Osteoblast (primary cell): ENCODE measurements around the gene EFCAB6. TPM values are rescaled to one million over a fixed set of nuclear protein-coding genes. Genes with fewer than 3 reads are reported as not detected.

ENCODE experiments used
- DNase-seq: peaks from one replicate; pipeline ENCODE4 v3.0.0; 2011; ENCODE audit warnings: low spot score, mixed read lengths; ENCODE audit not compliant: insufficient read length; ENCODE audit errors: missing footprints
- H2AFZ ChIP-seq: 2 replicates; pipeline ENCODE4 v1.6.0; 2011; ENCODE audit warnings: mild to moderate bottlenecking, low read length
- H3K27ac ChIP-seq: 2 replicates; pipeline ENCODE4 v1.5.1; 2011; ENCODE audit warnings: mild to moderate bottlenecking, low read depth, low read length, moderate library complexity
- H3K27me3 ChIP-seq: 2 replicates; pipeline ENCODE4 v1.6.0; 2012; ENCODE audit warnings: mild to moderate bottlenecking, control low read depth, inconsistent platforms, low read length, moderate library complexity; ENCODE audit not compliant: insufficient read depth
- H3K36me3 ChIP-seq: 2 replicates; pipeline ENCODE4 v1.5.1; 2011; ENCODE audit warnings: mild to moderate bottlenecking, low read length, control low read depth, moderate library complexity; ENCODE audit not compliant: insufficient read depth
- H3K4me1 ChIP-seq: 2 replicates; pipeline ENCODE4 v1.5.1; 2011; ENCODE audit warnings: mild to moderate bottlenecking, low read length, control low read depth, moderate library complexity; ENCODE audit not compliant: insufficient read depth
- H3K4me2 ChIP-seq: 2 replicates; pipeline ENCODE4 v1.6.0; 2011; ENCODE audit warnings: mild to moderate bottlenecking, low read length; ENCODE audit not compliant: insufficient read depth
- H3K4me3 ChIP-seq: fragments of 200-600 bp; sonication (generic); 3 replicates; pipeline ENCODE4 v1.5.1; 2012; ENCODE audit warnings: mild to moderate bottlenecking, low read length, inconsistent platforms; ENCODE audit not compliant: insufficient read depth
- H3K79me2 ChIP-seq: 2 replicates; pipeline ENCODE4 v1.6.0; 2012; ENCODE audit warnings: mild to moderate bottlenecking, low read length, control low read depth, inconsistent platforms; ENCODE audit not compliant: insufficient read depth
- H3K9me3 ChIP-seq: 2 replicates; pipeline ENCODE4 v1.5.1; 2011; ENCODE audit warnings: low read depth, low read length, control low read depth
- H4K20me1 ChIP-seq: 2 replicates; pipeline ENCODE4 v1.6.0; 2012; ENCODE audit warnings: mild to moderate bottlenecking, low read length, control low read depth; ENCODE audit not compliant: insufficient read depth
- total RNA-seq: library from RNA; depleted of rRNA; stranded (reverse); fragments of >200 nt; gene quantifications from 2 replicates; pipeline ENCODE4 v1.2.3, GENCODE V29; 2012
- TF ChIP-seq, protein P1 (sequence below): IDR thresholded peaks from 2 replicates; pipeline ENCODE4 v1.5.1; 2011; ENCODE audit warnings: mild to moderate bottlenecking, low read depth, low read length, moderate library complexity; ENCODE audit errors: extremely low read depth

Gene EFCAB6
- total RNA-seq, 1 donor = 1.8 TPM

DNA sequence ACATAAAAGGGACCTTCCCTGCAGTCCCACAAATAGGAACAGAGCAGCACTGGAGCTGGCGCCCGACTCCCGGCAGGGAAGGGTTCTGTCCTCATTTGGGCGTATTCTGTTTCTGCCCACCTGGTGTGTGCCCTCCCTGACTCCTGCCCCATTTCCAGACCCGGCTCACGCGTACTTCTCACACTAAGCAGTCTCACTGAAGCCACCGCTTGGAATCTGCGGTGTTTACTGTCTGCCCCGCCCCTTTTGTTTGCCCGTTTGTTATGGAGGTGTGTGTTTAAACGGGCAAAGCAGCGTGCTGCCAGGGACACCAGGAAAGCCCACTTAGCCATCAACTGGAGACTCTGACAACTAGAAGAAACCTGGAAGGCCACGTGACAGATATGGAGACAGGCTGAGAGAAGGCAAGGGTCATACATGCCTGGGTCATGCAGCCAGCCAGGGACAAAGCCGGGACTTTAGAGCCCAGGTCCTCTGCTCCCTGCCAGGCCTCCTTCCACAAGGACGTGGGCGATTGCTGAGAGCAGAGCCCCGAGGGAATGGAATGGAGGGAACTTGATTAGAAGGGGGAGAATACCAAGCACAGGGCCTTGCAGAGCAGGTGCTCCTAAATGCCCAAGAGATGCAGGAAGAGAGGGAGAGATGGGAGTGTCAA is 8.7 kb upstream of the EFCAB6 start:
- H3K9me3 ChIP-seq = no peaks in the 10 kb centered on the region
- H3K4me3 ChIP-seq = no peak overlapping the region
- TF ChIP-seq, protein P1, sequence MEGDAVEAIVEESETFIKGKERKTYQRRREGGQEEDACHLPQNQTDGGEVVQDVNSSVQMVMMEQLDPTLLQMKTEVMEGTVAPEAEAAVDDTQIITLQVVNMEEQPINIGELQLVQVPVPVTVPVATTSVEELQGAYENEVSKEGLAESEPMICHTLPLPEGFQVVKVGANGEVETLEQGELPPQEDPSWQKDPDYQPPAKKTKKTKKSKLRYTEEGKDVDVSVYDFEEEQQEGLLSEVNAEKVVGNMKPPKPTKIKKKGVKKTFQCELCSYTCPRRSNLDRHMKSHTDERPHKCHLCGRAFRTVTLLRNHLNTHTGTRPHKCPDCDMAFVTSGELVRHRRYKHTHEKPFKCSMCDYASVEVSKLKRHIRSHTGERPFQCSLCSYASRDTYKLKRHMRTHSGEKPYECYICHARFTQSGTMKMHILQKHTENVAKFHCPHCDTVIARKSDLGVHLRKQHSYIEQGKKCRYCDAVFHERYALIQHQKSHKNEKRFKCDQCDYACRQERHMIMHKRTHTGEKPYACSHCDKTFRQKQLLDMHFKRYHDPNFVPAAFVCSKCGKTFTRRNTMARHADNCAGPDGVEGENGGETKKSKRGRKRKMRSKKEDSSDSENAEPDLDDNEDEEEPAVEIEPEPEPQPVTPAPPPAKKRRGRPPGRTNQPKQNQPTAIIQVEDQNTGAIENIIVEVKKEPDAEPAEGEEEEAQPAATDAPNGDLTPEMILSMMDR = no peak
- peak; percentile 11 for DNase-seq
- H3K36me3 ChIP-seq = no peaks in the 10 kb centered on the region
- H3K27ac ChIP-seq = no peak overlapping the region
- no peaks in the 10 kb centered on the region for H4K20me1 ChIP-seq
- H3K27me3 ChIP-seq = peaks cover 3% of the 10 kb centered on the region
- no peaks in the 10 kb centered on the region for H3K79me2 ChIP-seq
- no peak overlapping the region for H2AFZ ChIP-seq
- H3K4me1 ChIP-seq = no peaks in the 10 kb centered on the region
- no peak overlapping the region for H3K4me2 ChIP-seq

DNA sequence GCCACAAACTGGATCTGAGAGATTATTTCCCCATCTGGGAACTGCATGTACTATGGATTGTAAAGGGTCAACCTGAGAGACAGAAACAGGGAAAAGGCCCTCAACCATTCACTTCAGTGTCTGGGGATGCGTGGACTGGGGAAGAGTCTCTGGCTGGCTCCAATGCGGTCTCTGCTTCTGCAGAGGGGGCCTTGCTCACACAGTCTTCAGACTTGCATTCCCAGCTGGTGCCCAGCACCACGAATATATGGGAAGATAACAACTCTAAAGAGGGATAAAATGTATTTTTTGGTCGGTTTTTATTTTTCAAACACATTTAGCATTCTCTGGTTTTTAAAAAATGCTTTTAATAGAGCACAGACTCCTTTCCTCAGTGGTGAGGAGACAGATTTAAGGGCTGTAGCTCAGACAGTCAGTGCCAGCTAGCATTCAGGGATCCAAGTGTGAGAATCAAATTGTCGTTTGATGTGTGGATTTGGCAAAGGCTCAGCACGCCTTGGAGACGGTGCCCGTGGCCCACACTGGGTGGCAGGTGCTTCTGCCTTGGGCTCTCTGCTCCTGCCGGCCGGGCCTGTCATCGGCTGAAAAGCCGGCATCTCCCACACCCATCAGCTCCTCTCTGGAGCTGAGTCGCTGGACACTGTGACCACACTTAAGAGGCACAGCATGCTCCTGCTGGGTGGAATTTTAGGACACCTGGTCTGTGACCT is 8.0 kb upstream of the EFCAB6 start:
- Histone ChIP-seq H3K4me3 (no peak overlapping the region), H3K4me1 (no peaks in the 10 kb centered on the region), H3K4me2 (no peak overlapping the region), H4K20me1 (no peaks in the 10 kb centered on the region), H3K9me3 (no peaks in the 10 kb centered on the region), H3K27me3 (peaks cover 3% of the 10 kb centered on the region), H3K79me2 (no peaks in the 10 kb centered on the region), H2AFZ (no peak overlapping the region), H3K36me3 (no peaks in the 10 kb centered on the region), H3K27ac (no peak overlapping the region)
- DNase-seq = peak; percentile 25
- TF ChIP-seq, protein P1 = no peak

DNA sequence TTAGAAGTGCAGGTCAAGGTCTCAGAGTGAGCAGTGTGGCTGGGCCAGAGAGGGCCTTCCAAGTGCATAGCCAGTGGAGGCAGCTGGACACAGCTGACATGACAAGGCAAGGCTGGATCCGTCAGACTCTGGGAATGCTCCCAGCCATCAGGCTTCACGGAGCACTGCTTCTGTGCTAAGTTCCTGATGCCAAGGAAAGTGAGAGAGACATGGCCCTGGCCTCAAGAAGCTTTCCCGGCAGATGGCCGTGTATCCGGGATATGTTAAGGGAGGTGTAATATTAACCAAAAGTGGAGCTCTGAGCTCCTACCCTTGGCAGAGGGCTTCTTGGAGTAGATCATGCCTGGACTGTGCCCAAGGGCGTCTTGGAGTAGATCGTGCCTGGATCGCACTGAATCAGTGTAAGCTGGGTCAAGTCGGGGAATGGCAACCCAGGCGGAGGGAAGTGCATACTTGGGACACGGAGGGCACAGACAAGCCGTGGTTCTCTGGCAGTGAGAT is 7.4 kb upstream of the EFCAB6 start:
- Histone ChIP-seq H2AFZ (no peak overlapping the region), H3K79me2 (no peaks in the 10 kb centered on the region), H3K27me3 (peaks cover 2% of the 10 kb centered on the region), H3K36me3 (no peaks in the 10 kb centered on the region), H3K4me3 (no peak overlapping the region), H3K27ac (no peak overlapping the region), H3K9me3 (no peaks in the 10 kb centered on the region), H3K4me1 (no peaks in the 10 kb centered on the region), H3K4me2 (no peak overlapping the region), H4K20me1 (no peaks in the 10 kb centered on the region)
- DNase-seq = peak; percentile 19
- TF ChIP-seq, protein P1 = no peak

DNA sequence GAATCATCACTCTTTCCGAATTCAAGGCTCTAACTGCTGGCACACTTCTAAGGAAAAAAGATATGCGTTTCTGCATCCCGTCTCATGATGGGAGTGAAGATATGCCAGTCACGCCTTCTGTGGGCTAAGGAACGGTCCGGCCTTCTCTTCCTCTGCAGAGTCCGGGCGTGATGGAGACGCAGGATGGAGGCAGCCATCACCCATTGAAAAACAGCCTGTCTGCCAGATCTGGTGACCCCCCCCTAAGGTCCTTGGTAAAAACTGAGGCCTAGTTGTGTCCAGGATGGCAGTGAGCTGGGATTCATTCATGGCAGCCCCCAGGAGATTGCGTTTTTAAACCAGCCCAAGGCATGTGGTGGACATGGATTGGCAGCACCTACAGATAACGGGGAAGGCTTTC is 6.9 kb upstream of the EFCAB6 start:
- H3K36me3 ChIP-seq = no peaks in the 10 kb centered on the region
- no peak overlapping the region for H3K27ac ChIP-seq
- TF ChIP-seq, protein P1 = no peak
- no peak overlapping the region for H3K4me3 ChIP-seq
- H3K4me1 ChIP-seq = no peaks in the 10 kb centered on the region
- no peak overlapping the region for H3K4me2 ChIP-seq
- no peak for DNase-seq
- H3K9me3 ChIP-seq = no peaks in the 10 kb centered on the region
- no peaks in the 10 kb centered on the region for H3K79me2 ChIP-seq
- H4K20me1 ChIP-seq = no peaks in the 10 kb centered on the region
- no peak overlapping the region for H2AFZ ChIP-seq
- H3K27me3 ChIP-seq = no peaks in the 10 kb centered on the region
